Measurements from ENCODE around the gene SMG7.
A peak's percentile ranks its signal among the peaks of the same experiment; 100 is the strongest.

Gene SMG7

GRCh38 chr1:183470147-183470960 is 1.9 kb upstream of the SMG7 start:
- DNase-seq, result peak; percentile 93

- peak; percentile 66 for DNase-seq
These were observed 1.1 kb upstream of the SMG7 start for GRCh38 chr1:183470961-183471742.

- DNase-seq, result peak; percentile 99
These were observed 384 bp upstream of the SMG7 start for GRCh38 chr1:183471743-183472487.

GRCh38 chr1:183473217-183473536 is 878 bp downstream of the SMG7 start:
- no peak for DNase-seq

GRCh38 chr1:183476081-183476480 is 3.8 kb downstream of the SMG7 start:
- DNase-seq, result no peak

GRCh38 chr1:183477986-183478781 is 5.9 kb downstream of the SMG7 start:
- no peak for DNase-seq

GRCh38 chr1:183480971-183481441 is 8.7 kb downstream of the SMG7 start:
- no peak for DNase-seq

GRCh38 chr1:183483224-183483623 is 10.9 kb downstream of the SMG7 start:
- no peak for DNase-seq

- no peak for DNase-seq
These were observed 12.0 kb downstream of the SMG7 start for GRCh38 chr1:183484254-183484653.

- no peak for DNase-seq
These were observed 12.6 kb downstream of the SMG7 start for GRCh38 chr1:183484851-183485250.

- DNase-seq, result no peak
These were observed 15.6 kb downstream of the SMG7 start for GRCh38 chr1:183487674-183488442.

- no peak for DNase-seq
These were observed 18.6 kb downstream of the SMG7 start for GRCh38 chr1:183490932-183491331.

GRCh38 chr1:183493540-183494245 is 21.4 kb downstream of the SMG7 start:
- no peak for DNase-seq

GRCh38 chr1:183495420-183495819 is 23.1 kb downstream of the SMG7 start:
- DNase-seq, result no peak

- DNase-seq, result no peak
These were observed 24.9 kb downstream of the SMG7 start for GRCh38 chr1:183497218-183497617.

GRCh38 chr1:183498342-183498991 is 26.2 kb downstream of the SMG7 start:
- no peak for DNase-seq

GRCh38 chr1:183505454-183506089 is 33.3 kb downstream of the SMG7 start:
- no peak for DNase-seq

GRCh38 chr1:183506561-183506960 is 34.3 kb downstream of the SMG7 start:
- no peak for DNase-seq

GRCh38 chr1:183508694-183509093 is 36.4 kb downstream of the SMG7 start:
- no peak for DNase-seq

GRCh38 chr1:183512450-183512849 is 40.2 kb downstream of the SMG7 start:
- DNase-seq, result no peak
